Kidney epithelial cell (primary cell): ENCODE results near the gene ABHD12. TPM values are rescaled to one million over a fixed set of nuclear protein-coding genes. Genes with fewer than 3 reads are reported as not detected.

Source experiments
- DNase-seq: peaks from one replicate; pipeline ENCODE4 v3.0.0-alpha.2; 2010; ENCODE audit warnings: low read depth
- H3K27me3 ChIP-seq: 2 replicates; pipeline ENCODE4 v1.6.0; 2011; ENCODE audit warnings: low read length; ENCODE audit not compliant: control insufficient read depth, insufficient read depth
- H3K36me3 ChIP-seq: 2 replicates; pipeline ENCODE4 v1.5.1; 2011; ENCODE audit warnings: low read length; ENCODE audit not compliant: control insufficient read depth, insufficient read depth
- H3K4me3 ChIP-seq: 2 replicates; pipeline ENCODE4 v1.5.1; 2011; ENCODE audit warnings: low read depth, mild to moderate bottlenecking, control low read depth, low read length
- total RNA-seq: library from RNA; depleted of rRNA; stranded (reverse); fragments of >200 nt; gene quantifications from 2 replicates; pipeline ENCODE4 v1.2.3, GENCODE V29; 2015
- TF ChIP-seq, protein P1 (sequence below): IDR thresholded peaks from 2 replicates; pipeline ENCODE4 v1.5.1; 2011; ENCODE audit warnings: mild to moderate bottlenecking, moderate library complexity, low read length, control low read depth, inconsistent platforms; ENCODE audit not compliant: insufficient read depth, poor library complexity, severe bottlenecking

ABHD12 gene
- total RNA-seq, 1 donor from 2014 or later: 75.1 TPM

DNA sequence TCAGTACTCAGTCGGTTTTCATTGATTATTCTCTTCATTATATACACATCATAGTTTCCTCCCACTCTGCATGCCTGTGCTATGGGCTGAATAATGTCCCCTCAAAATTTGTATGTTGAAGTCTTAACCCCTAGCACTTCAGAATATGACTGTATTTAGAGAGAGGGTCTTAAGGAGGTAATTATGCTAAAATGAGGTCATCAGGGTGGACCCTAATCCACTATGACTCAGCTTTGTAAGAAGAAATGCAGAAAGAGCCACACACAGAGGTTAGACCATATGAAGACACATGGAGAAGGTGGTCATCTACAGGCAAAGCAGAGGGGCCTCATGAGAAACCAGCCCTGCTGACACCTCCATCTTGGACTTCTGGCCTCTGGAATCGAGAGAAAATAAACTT, 15.8 kb downstream of the ABHD12 start:
- no peaks in the 10 kb centered on the region for H3K27me3 ChIP-seq
- no peak overlapping the region for H3K4me3 ChIP-seq
- H3K36me3 ChIP-seq: no peaks in the 10 kb centered on the region
- DNase-seq: no peak
- TF ChIP-seq, protein P1, sequence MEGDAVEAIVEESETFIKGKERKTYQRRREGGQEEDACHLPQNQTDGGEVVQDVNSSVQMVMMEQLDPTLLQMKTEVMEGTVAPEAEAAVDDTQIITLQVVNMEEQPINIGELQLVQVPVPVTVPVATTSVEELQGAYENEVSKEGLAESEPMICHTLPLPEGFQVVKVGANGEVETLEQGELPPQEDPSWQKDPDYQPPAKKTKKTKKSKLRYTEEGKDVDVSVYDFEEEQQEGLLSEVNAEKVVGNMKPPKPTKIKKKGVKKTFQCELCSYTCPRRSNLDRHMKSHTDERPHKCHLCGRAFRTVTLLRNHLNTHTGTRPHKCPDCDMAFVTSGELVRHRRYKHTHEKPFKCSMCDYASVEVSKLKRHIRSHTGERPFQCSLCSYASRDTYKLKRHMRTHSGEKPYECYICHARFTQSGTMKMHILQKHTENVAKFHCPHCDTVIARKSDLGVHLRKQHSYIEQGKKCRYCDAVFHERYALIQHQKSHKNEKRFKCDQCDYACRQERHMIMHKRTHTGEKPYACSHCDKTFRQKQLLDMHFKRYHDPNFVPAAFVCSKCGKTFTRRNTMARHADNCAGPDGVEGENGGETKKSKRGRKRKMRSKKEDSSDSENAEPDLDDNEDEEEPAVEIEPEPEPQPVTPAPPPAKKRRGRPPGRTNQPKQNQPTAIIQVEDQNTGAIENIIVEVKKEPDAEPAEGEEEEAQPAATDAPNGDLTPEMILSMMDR: no peak

DNA sequence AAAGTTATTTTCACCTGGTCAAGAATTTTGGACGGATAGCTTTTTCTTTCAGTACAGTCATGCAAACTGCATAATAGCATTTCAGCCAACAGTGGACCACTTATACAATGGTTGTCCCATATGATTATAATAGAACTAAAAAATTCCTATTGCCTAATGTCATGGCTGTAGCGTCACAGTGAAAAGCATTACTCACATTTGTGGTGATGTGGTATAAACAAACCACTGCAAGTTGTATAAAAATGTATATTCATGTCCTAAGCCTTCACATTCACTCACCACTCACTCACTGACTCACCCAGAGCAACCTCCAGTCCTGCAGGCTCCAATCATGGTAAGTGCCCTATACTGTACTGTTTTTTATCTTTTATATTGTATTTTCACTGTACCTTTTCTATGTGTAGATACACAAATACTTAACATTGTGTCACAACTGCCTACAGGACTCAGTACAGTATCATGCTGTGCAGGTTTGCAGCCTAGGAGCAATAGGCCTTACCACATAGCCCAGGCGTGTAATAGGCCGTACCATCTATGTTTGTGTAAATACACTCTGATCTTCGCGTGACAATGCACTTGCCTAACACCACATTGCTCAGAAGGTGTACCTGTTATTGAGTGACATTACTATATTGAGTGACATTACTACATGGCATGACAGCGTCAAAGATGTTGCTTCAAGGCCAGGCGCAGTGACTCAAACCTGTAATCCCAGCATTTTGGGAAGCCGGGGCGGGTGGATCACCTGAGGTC, 17.9 kb downstream of the ABHD12 start:
- DNase-seq: no peak
- no peak overlapping the region for H3K4me3 ChIP-seq
- no peaks in the 10 kb centered on the region for H3K36me3 ChIP-seq
- TF ChIP-seq, protein P1: no peak
- H3K27me3 ChIP-seq: no peaks in the 10 kb centered on the region

DNA sequence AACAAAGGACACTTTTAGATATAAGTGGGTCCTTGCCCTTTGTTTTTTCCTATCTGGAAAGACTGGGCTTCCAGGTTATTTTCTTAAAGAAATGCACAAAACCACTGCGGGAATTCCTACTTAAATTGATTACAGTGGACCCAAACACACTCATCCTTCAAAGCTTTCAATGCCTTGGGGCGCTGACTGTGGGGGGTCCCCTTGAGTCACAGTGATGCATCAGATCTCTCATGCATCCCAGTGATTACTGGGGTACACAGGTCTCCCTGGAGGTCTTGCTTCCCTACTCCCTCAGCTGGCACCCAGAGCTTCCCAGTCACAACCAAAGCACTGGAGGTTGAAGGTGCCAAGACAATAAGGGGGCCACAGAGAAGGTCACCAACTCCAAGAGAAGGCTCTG, 20.7 kb downstream of the ABHD12 start:
- Histone ChIP-seq H3K4me3 (no peak overlapping the region), H3K27me3 (no peaks in the 10 kb centered on the region)
- DNase-seq: no peak

DNA sequence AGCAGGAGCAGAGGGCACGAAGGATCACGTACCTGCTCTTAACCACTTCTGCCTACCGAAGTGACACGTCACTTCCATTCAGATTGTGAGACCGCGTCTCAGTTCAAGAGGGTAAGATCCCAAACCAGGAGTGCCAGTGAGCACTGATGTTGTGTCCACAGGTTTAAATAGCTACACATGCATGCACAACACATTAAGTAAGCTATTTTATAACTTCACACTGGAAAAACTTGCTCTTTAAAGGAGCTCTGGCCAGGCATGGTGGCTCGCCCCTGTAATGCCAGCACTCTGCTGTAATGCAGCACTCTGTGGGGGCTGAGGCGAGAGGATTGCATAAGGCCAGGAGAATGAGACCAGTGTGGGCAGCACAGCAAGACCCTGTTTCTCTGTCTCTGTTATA, 21.1 kb downstream of the ABHD12 start:
- H3K27me3 ChIP-seq: no peaks in the 10 kb centered on the region
- no peak overlapping the region for H3K4me3 ChIP-seq
- DNase-seq: no peak
- TF ChIP-seq, protein P1: no peak
- H3K36me3 ChIP-seq: no peaks in the 10 kb centered on the region

More for the DNA sequence above, 20.7 kb downstream of the ABHD12 start:
- TF ChIP-seq, protein P1: no peak
- H3K36me3 ChIP-seq: no peaks in the 10 kb centered on the region

DNA sequence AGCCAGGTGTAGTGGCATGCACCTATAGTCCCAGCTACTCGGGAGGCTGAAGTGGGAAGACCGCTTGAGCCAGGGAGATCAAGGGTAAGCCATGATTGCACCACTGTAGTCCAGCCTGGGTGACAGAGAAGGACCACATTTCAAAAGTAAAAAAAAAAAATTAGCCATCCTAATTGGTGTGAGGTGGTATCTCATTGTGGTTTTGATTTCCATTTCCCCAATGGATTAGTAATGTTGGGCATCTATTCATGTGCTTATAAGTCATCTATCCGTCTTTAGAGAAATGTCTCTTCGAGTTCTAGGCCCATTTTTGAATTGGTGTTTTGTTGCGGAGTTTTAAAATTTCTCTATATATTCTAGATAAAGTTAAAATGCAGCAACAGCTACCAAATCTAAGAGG, 21.7 kb downstream of the ABHD12 start:
- H3K36me3 ChIP-seq: no peaks in the 10 kb centered on the region
- no peak overlapping the region for H3K4me3 ChIP-seq

More for the DNA sequence above, 21.7 kb downstream of the ABHD12 start:
- H3K27me3 ChIP-seq: no peaks in the 10 kb centered on the region
- TF ChIP-seq, protein P1: no peak
- DNase-seq: no peak
